IPS DF 6.9 (cell line): ENCODE results near the gene GNG3.
"Not testable (repeated sequence)": the region's sequence is repeated elsewhere in the genome, so short reads cannot be mapped to it uniquely, and the experiment has no call there.

Source experiments
- DNase-seq: peaks from one replicate; pipeline ENCODE4 v3.0.0-alpha.2; 2013; ENCODE audit warnings: low read depth, low spot score
- H3K27ac ChIP-seq: one replicate; pipeline ENCODE4 v1.5.1; 2013; ENCODE audit warnings: low read length, control low read depth
- H3K27me3 ChIP-seq: 2 replicates; pipeline ENCODE4 v1.6.1; 2013; ENCODE audit warnings: mild to moderate bottlenecking, low read length; ENCODE audit not compliant: control insufficient read depth, insufficient read depth
- H3K36me3 ChIP-seq: 2 replicates; pipeline ENCODE4 v1.6.1; 2013; ENCODE audit warnings: low read length; ENCODE audit not compliant: control insufficient read depth, insufficient read depth
- H3K4me1 ChIP-seq: 2 replicates; pipeline ENCODE4 v1.6.1; 2013; ENCODE audit warnings: low read length; ENCODE audit not compliant: control insufficient read depth, insufficient read depth
- H3K4me3 ChIP-seq: 2 replicates; pipeline ENCODE4 v1.5.1; 2013; ENCODE audit warnings: mild to moderate bottlenecking, low read length
- H3K9me3 ChIP-seq: 2 replicates; pipeline ENCODE4 v1.6.1; 2013; ENCODE audit warnings: low read length, inconsistent platforms; ENCODE audit not compliant: control insufficient read depth, insufficient read depth
- WGBS: extraction: QIAGEN DNeasy Blood & Tissue Kit; methylation state at CpG from one replicate; pipeline ENCODE4 v1.1.7; 2013; ENCODE audit warnings: mixed read lengths, missing lambda C conversion rate; ENCODE audit not compliant: insufficient read length, insufficient coverage; 5-methylcytosine and 5-hydroxymethylcytosine counted together

Gene GNG3

DNA sequence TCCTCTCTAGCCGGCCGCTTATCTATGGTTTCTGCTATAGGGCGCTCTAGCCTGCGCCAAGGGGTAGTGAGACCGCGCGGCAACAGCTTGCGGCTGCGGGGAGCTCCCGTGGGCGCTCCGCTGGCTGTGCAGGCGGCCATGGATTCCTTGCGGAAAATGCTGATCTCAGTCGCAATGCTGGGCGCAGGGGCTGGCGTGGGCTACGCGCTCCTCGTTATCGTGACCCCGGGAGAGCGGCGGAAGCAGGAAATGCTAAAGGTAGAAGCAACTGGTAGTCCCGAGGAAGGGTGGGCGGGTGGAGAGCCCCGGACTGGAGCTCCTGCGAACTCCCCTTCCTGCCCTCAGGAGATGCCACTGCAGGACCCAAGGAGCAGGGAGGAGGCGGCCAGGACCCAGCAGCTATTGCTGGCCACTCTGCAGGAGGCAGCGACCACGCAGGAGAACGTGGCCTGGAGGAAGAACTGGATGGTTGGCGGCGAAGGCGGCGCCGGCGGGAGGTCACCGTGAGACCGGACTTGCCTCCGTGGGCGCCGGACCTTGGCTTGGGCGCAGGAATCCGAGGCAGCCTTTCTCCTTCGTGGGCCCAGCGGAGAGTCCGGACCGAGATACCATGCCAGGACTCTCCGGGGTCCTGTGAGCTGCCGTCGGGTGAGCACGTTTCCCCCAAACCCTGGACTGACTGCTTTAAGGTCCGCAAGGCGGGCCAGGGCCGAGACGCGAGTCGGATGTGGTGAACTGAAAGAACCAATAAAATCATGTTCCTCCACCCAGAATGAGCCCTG, 35.7 kb upstream of the GNG3 start, which contains the start of the genes LBHD1 and UQCC3:
Gene LBHD1, minus strand, starts transcription at position 660 of the 782 bp plus-strand sequence. CDS start 2,236 bp downstream, outside the sequence.
Gene UQCC3, plus strand, starts transcription at position 66 of the 782 bp plus-strand sequence. Its CDS starts 73 bp downstream, at position 139.
- Histone ChIP-seq H3K4me3 (peak within 1 kb of the TSS; percentile 93), H3K27ac (no peak within 1 kb of the TSS), H3K27me3 (no peaks in the 10 kb centered on the region), H3K36me3 (peaks cover 4% of the 10 kb centered on the region), H3K4me1 (no peaks in the 10 kb centered on the region; the same call in 1 of the 2 replicates), H3K9me3 (no peaks in the 10 kb centered on the region)
- WGBS: no CpG with 5 or more reads among the region's 59 CpGs
- DNase-seq: no peak

DNA sequence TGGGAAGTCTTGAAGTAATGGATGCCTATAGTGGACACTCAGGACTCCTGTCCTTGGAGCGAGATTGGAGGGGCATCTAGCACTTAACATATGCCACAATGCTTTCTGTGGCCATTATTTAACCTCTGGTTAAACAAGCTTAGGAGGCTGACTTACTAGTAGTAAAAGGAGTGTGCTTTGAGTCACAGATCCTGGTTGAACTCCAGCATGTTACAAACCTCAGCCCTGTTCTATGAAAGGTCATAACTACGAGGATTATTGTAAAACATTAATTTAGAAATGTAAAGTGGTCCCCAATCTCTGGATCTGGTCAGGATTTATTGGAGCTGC, 34.3 kb upstream of the GNG3 start:
- Histone ChIP-seq H3K4me3 (no peak overlapping the region), H3K27ac (no peak overlapping the region), H3K36me3 (peaks cover 8% of the 10 kb centered on the region), H3K27me3 (no peaks in the 10 kb centered on the region), H3K4me1 (no peaks in the 10 kb centered on the region), H3K9me3 (no peaks in the 10 kb centered on the region)
- no CpG with 5 or more reads among the region's 2 CpGs for WGBS
- no peak for DNase-seq

DNA sequence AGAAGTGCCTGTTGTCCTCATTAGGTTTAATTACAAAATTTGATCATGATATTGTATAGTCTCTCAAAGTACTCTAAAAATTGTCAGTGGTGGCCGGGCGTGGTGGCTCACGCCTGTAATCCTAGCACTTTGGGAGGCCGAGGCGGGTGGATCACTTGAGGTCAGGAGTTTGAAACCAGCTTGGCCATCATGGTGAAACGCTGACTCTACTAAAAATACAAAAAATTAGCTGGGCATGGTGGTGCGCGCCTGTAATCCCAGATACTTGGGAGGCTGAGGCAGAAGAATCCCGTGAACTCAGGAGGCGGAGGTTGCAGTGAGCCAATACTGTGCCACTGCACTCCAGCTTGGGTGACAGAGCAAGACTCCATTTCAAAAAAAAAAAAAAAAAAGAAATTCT, 32.1 kb upstream of the GNG3 start:
- not testable (repeated sequence) for H3K27me3 ChIP-seq, H3K4me3 ChIP-seq, H3K27ac ChIP-seq, H3K9me3 ChIP-seq, DNase-seq, H3K4me1 ChIP-seq, H3K36me3 ChIP-seq
- no CpG with 5 or more reads among the region's 10 CpGs for WGBS

DNA sequence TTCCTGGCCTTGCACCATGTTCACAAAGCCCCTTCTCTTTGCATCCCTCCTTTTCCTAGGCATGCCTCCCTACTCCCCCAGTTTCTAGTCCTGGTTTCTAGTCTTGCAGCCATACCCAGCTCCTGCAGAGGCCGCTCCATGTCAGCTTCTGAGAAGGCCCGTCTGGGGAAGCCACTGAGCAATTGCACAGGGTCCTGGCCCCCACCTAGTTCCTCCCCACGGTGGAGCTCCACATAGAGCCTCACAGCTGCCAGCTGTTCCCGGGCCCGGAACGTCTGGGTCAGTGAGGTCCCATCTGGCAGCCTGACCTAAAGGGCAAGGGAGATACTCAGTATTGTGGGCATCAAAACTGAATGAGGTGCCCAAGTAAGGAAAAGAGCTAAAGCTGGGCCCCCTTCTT, 30.8 kb upstream of the GNG3 start:
- DNase-seq: no peak
- no CpG with 5 or more reads among the region's 6 CpGs for WGBS
- Histone ChIP-seq H3K4me3 (no peak overlapping the region), H3K27ac (no peak overlapping the region), H3K27me3 (no peaks in the 10 kb centered on the region), H3K9me3 (no peaks in the 10 kb centered on the region), H3K4me1 (no peaks in the 10 kb centered on the region), H3K36me3 (peaks cover 8% of the 10 kb centered on the region)

DNA sequence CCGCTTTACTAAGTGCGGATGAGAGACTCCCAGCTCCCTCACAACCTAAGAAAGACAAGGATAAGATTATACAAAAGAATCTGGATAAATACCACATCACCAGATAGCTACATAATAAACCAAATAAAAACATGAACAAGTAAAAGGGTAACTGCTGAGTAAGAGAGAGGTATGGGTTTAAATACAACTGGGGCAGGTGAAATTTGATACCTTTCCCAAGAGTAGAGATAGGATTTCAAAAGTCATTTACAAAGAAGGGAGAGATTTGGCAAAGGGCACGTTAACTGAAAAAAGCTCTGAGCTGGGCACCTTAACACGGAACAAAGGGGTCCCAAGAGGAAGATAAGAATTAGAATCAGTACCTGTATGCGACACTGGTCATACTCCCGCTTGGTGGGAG, 30.3 kb upstream of the GNG3 start:
- no peaks in the 10 kb centered on the region for H3K4me1 ChIP-seq
- H3K27me3 ChIP-seq: no peaks in the 10 kb centered on the region
- no peak for DNase-seq
- no CpG with 5 or more reads among the region's 6 CpGs for WGBS
- H3K9me3 ChIP-seq: no peaks in the 10 kb centered on the region
- no peak overlapping the region for H3K27ac ChIP-seq
- no peak overlapping the region for H3K4me3 ChIP-seq
- H3K36me3 ChIP-seq: peaks cover 4% of the 10 kb centered on the region; the same call in 1 of the 2 replicates

DNA sequence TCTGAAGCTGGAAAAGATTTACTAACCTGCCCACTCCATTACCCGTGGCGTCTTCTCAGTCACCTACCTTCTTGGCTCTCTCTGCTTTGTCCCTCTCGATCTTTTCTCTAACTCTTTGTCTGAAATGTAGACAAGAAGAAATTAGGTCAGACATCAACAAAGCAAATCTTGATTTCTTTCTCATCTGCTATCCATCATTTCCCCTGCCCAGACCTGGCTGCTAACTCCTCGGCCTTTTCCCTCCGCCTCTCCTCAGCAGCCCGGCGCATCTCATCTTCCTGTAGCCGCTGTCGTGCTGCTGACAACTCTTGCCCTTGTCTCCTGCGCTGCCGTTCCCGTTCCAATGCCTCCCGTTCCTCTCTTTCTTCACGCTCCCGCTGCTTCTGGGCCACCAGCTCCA, 29.8 kb upstream of the GNG3 start:
- no peak for DNase-seq
- no peaks in the 10 kb centered on the region for H3K4me1 ChIP-seq
- peaks cover 4% of the 10 kb centered on the region; the same call in 1 of the 2 replicates for H3K36me3 ChIP-seq
- WGBS: no CpG with 5 or more reads among the region's 15 CpGs
- H3K27me3 ChIP-seq: no peaks in the 10 kb centered on the region
- no peaks in the 10 kb centered on the region for H3K9me3 ChIP-seq
- no peak overlapping the region for H3K27ac ChIP-seq
- no peak overlapping the region for H3K4me3 ChIP-seq

DNA sequence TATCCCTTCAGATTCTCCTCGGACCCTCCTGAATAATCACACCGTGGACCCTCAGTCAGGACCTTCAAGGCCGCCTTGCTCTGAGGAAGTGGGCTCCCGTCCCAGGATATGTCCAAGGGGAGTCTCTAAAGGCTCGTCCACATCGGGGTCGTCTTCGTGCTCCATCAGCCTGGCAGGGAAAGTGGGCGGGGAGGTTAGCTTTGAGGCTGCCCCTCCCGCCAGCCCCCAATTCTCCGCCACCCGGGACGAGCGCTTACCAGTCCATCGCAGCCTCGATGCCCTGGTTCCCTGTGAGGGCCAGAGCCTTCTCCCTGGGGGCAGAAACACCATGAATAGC, 29.1 kb upstream of the GNG3 start:
- DNase-seq: no peak
- H3K4me3 ChIP-seq: peak overlapping the region; percentile 94
- H3K27ac ChIP-seq: no peak overlapping the region
- WGBS: no CpG with 5 or more reads among the region's 16 CpGs
- no peaks in the 10 kb centered on the region for H3K9me3 ChIP-seq
- H3K27me3 ChIP-seq: no peaks in the 10 kb centered on the region
- peaks cover 4% of the 10 kb centered on the region; the same call in 1 of the 2 replicates for H3K36me3 ChIP-seq
- H3K4me1 ChIP-seq: no peaks in the 10 kb centered on the region

DNA sequence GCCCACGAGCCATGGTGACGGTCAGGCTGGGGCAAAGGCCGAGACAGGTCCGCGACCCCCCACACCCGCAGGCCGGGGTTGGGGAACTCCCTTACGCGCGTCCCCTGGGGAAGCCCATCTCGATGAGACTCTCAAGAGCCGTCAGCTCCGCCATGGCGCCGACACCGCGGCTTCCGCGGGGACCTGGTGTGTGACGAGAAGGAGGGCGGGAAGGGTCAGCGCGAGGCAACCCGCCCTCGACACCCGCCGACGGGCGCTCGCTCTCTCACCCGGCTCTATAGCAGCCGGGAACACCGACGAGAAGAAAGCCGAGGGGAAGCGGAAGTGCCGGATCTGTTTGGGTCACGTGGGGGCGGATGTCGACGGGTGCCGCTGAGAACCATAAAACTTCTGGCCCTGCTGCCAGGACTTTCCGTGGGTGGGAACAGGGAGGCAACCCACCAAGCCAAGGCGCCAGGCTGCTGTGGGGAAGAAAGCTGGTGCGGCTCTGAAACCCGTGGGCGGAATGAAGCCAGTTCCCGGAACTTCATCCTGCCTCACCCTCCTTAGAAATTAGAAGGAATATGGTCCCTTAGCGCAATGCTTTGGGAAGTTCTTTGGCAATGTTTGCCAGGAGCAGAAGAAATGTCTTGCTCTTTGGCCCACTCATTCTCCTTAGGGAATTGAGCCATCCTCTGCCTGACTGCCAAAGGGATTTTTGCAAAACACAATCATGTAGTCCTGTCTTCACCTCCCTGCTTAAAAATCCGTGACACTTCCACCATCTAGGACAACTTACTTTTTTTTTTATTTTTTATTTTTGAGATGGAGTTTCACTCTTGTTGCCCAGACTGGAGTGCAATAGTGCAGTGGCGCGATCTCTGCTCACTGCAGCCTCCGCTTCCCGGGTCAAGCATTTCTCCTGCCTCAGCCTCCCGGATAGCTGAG, 28.4 kb upstream of the GNG3 start, which contains the start of gene UBXN1:
Gene UBXN1, minus strand, starts transcription at position 304 of the 927 bp plus-strand sequence. Its CDS starts 150 bp downstream, at position 154.
- H3K27me3 ChIP-seq: no peaks in the 10 kb centered on the region
- H3K4me3 ChIP-seq: peak within 1 kb of the TSS; percentile 94
- no CpG with 5 or more reads among the region's 55 CpGs for WGBS
- no peaks in the 10 kb centered on the region for H3K9me3 ChIP-seq
- peak; percentile 50 for DNase-seq
- H3K4me1 ChIP-seq: no peaks in the 10 kb centered on the region
- peaks cover 4% of the 10 kb centered on the region; the same call in 1 of the 2 replicates for H3K36me3 ChIP-seq
- H3K27ac ChIP-seq: no peak within 1 kb of the TSS

DNA sequence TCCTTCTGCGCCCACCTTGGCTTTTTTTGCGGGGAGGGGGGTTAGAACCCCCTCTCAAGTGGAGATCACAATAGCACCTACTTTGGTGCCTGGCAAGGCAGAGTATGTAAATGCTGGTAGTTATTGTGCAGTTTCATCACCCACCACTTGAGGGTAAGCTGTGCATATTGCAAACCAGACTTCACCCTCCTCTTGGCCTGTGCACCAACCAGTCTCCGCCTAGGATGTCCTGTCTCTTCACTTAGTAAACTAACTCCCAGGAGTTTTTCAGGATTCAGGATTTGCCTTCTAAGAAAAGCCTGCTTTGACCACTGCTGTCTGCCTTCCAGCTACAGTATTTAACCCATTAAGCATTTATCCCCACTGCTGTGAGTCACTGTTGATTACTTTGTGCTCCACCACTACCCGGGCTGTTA, 26.6 kb upstream of the GNG3 start:
- H3K27me3 ChIP-seq: no peaks in the 10 kb centered on the region
- no peak overlapping the region for H3K4me3 ChIP-seq

DNA sequence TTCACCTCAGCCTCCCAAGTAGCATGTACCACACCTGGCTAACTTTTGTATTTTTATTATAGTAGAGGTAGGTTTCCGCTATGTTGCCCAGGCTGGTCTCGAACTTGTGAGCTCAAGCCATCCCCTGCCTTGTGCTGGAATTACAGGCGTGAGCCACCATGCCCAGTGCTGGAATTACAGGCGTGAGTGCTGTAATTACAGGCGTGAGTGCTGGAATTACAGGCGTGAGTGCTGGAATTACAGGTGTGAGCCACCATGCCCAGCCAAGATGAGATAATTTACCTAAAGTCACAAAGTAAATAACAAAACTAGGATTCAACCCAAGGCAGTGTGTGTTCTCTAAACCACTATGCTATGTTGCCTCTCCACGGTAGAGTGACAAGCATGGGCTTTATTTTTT, 25.0 kb upstream of the GNG3 start:
- Histone ChIP-seq H3K4me3 (no peak overlapping the region), H3K27ac (no peak overlapping the region), H3K36me3 (peaks cover 2% of the 10 kb centered on the region), H3K9me3 (no peaks in the 10 kb centered on the region), H3K4me1 (no peaks in the 10 kb centered on the region), H3K27me3 (no peaks in the 10 kb centered on the region)
- no peak for DNase-seq
- WGBS: no CpG with 5 or more reads among the region's 7 CpGs

More for the DNA sequence above, 26.6 kb upstream of the GNG3 start:
- H3K9me3 ChIP-seq: no peaks in the 10 kb centered on the region
- no CpG with 5 or more reads among the region's 4 CpGs for WGBS
- H3K36me3 ChIP-seq: peaks cover 4% of the 10 kb centered on the region; the same call in 1 of the 2 replicates
- DNase-seq: no peak
- H3K27ac ChIP-seq: no peak overlapping the region
- H3K4me1 ChIP-seq: no peaks in the 10 kb centered on the region
